Left ventricle myocardium inferior (tissue), 1 donor: Measurements from ENCODE around the gene TOR3A. TPM values are rescaled to one million over a fixed set of nuclear protein-coding genes. Genes with fewer than 3 reads are reported as not detected.

ENCODE experiments used
- DNase-seq: peaks from one replicate; pipeline ENCODE4 v3.0.0-alpha.2; 2020
- H3K27ac ChIP-seq: fragments of 200-600 bp; replicated peaks from 2 replicates; pipeline ENCODE4 v1.8.0; 2021
- H3K27me3 ChIP-seq: fragments of 200-600 bp; 2 replicates; pipeline ENCODE4 v1.8.0; 2021; ENCODE audit warnings: low read depth
- H3K36me3 ChIP-seq: fragments of 200-600 bp; 2 replicates; pipeline ENCODE4 v1.8.0; 2021
- H3K4me1 ChIP-seq: fragments of 200-600 bp; 2 replicates; pipeline ENCODE4 v1.8.0; 2021
- H3K4me3 ChIP-seq: fragments of 200-600 bp; 2 replicates; pipeline ENCODE4 v1.8.0; 2021; ENCODE audit warnings: mild to moderate bottlenecking, moderate library complexity
- H3K9me3 ChIP-seq: fragments of 200-600 bp; replicated peaks from 2 replicates; pipeline ENCODE4 v1.8.0; 2021
- CTCF ChIP-seq: fragments of 200-600 bp; IDR thresholded peaks from 2 replicates; pipeline ENCODE4 v1.8.0; 2021; ENCODE audit warnings: antibody characterized with exemption, mild to moderate bottlenecking, borderline replicate concordance
- intact Hi-C: fragments of 100-400 bp; cut with micrococcal nuclease; formaldehyde crosslinking; loops from one replicate; pipeline ENCODE4 v1.11.0; 2022
- total RNA-seq: library from RNA; stranded (reverse); fragmentation: NEBNext Ultra II Directional; extraction: Animal tissue kit (Norgen Biotek cat#: 25700); gene quantifications from one replicate; pipeline ENCODE4 v1.2.1, GENCODE V29; 2021
- donor health status: DM: no; HTN: yes; CAD: no; lungs with severe emphysema.

TOR3A gene
- total RNA-seq, 1 donor from 2014 or later, result 9.6 TPM

DNA sequence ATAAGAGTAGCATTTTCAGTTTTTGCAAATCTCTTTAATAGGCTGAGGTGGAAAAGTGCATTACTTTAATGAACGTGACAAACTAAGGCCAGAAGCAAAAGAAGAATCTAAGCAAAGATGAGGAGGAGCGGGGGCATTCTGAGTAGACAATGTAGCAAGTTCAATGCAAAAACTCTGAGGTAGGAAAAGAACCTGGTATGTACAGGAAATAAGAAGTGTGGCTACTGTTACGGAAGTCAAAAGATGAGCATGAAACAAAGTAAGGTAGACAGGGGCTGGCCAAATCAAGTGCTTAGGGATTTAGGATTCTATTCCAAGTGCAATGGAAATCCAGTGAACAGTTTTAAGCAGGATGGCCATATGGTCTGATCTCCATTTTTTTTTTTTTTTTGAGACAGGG is 63.7 kb downstream of the TOR3A start:
- H3K27ac ChIP-seq, result no peak overlapping the region
- intact Hi-C loops, result no loop called here
- H3K4me1 ChIP-seq, result peaks cover 34% of the 10 kb centered on the region

More for the DNA sequence above, 63.7 kb downstream of the TOR3A start:
- no peaks in the 10 kb centered on the region for H3K27me3 ChIP-seq
- TF ChIP-seq CTCF, result no peak
- no peak overlapping the region for H3K4me3 ChIP-seq
- no peaks in the 10 kb centered on the region for H3K36me3 ChIP-seq
- DNase-seq, result no peak
- H3K9me3 ChIP-seq, result peaks cover 9% of the 10 kb centered on the region

Other genes starting within 250 kb of the TOR3A start
- 11.5 TPM for gene ANGPTL1, start 211.0 kb upstream of the TOR3A start, total RNA-seq
- gene FAM20B, start 56.2 kb upstream of the TOR3A start, total RNA-seq, result 53.8 TPM
- 9.0 TPM for gene ABL2, start 147.6 kb downstream of the TOR3A start, total RNA-seq
- gene SOAT1, start 211.7 kb downstream of the TOR3A start, total RNA-seq, result 9.8 TPM